ENCODE data around the gene NOP9.

NOP9 gene

GRCh38 chr14:24255438-24255837 lies 44.2 kb upstream of the NOP9 start:
- no peaks in the 10 kb centered on the region for H3K36me3 ChIP-seq (ENCODE audit: control insufficient read depth, low read length)
- peaks cover 3% of the 10 kb centered on the region; the same call in 1 of the 2 replicates for H3F3A ChIP-seq (ENCODE audit: control insufficient read depth, insufficient read depth)
- H3K4me1 ChIP-seq (ENCODE audit: control insufficient read depth, low read length): no peaks in the 10 kb centered on the region
- H3K4me3 ChIP-seq (ENCODE audit: low read length): no peak overlapping the region
- no peaks in the 10 kb centered on the region for H4K20me1 ChIP-seq (ENCODE audit: control insufficient read depth, insufficient read depth, low read depth, low read length)
- H3K9me3 ChIP-seq (ENCODE audit: control insufficient read depth, insufficient read depth, low read length): no peaks in the 10 kb centered on the region
- no peaks in the 10 kb centered on the region for H3K9me2 ChIP-seq (replicated peaks; ENCODE audit: control insufficient read depth, low read length)
- H3K27ac ChIP-seq (ENCODE audit: low read depth, low read length): no peak overlapping the region
- no peaks in the 10 kb centered on the region for H3K79me2 ChIP-seq (ENCODE audit: control insufficient read depth, low read length)
- no peak overlapping the region for H3K4me2 ChIP-seq (ENCODE audit: low read length)
- TF ChIP-seq CTCF (IDR thresholded peaks at IDR 0.05; ENCODE audit: low read depth, low read length, poor library complexity, severe bottlenecking) (no peak), EZH2phosphoT487 (IDR thresholded peaks at IDR 0.05; ENCODE audit: borderline replicate concordance, low read length) (no peak)
- H3K27me3 ChIP-seq (ENCODE audit: control insufficient read depth, low read length): no peaks in the 10 kb centered on the region

GRCh38 chr14:24255931-24256711 lies 43.5 kb upstream of the NOP9 start:
- Histone ChIP-seq H3K27ac (ENCODE audit: low read depth, low read length) (no peak overlapping the region), H4K20me1 (ENCODE audit: control insufficient read depth, insufficient read depth, low read depth, low read length) (no peaks in the 10 kb centered on the region)
- TF ChIP-seq EZH2phosphoT487 (IDR thresholded peaks at IDR 0.05; ENCODE audit: borderline replicate concordance, low read length): no peak
- no peak for TF ChIP-seq CTCF (IDR thresholded peaks at IDR 0.05; ENCODE audit: low read depth, low read length, poor library complexity, severe bottlenecking)

GRCh38 chr14:24256960-24257359 lies 42.7 kb upstream of the NOP9 start:
- Histone ChIP-seq H3K9me2 (replicated peaks; ENCODE audit: control insufficient read depth, low read length) (no peaks in the 10 kb centered on the region), H3K27me3 (ENCODE audit: control insufficient read depth, low read length) (no peaks in the 10 kb centered on the region), H3K4me1 (ENCODE audit: control insufficient read depth, low read length) (no peaks in the 10 kb centered on the region), H3K36me3 (ENCODE audit: control insufficient read depth, low read length) (no peaks in the 10 kb centered on the region), H3K4me3 (ENCODE audit: low read length) (no peak overlapping the region), H4K20me1 (ENCODE audit: control insufficient read depth, insufficient read depth, low read depth, low read length) (no peaks in the 10 kb centered on the region), H3K4me2 (ENCODE audit: low read length) (no peak overlapping the region), H3F3A (ENCODE audit: control insufficient read depth, insufficient read depth) (peaks cover 3% of the 10 kb centered on the region; the same call in 1 of the 2 replicates), H3K27ac (ENCODE audit: low read depth, low read length) (no peak overlapping the region), H3K79me2 (ENCODE audit: control insufficient read depth, low read length) (no peaks in the 10 kb centered on the region), H3K9me3 (ENCODE audit: control insufficient read depth, insufficient read depth, low read length) (no peaks in the 10 kb centered on the region)
- TF ChIP-seq CTCF (IDR thresholded peaks at IDR 0.05; ENCODE audit: low read depth, low read length, poor library complexity, severe bottlenecking): no peak
- TF ChIP-seq EZH2phosphoT487 (IDR thresholded peaks at IDR 0.05; ENCODE audit: borderline replicate concordance, low read length): no peak

More at GRCh38 chr14:24255931-24256711, 43.5 kb upstream of the NOP9 start:
- H3K79me2 ChIP-seq (ENCODE audit: control insufficient read depth, low read length): no peaks in the 10 kb centered on the region
- H3K9me3 ChIP-seq (ENCODE audit: control insufficient read depth, insufficient read depth, low read length): no peaks in the 10 kb centered on the region
- H3K36me3 ChIP-seq (ENCODE audit: control insufficient read depth, low read length): no peaks in the 10 kb centered on the region
- H3K27me3 ChIP-seq (ENCODE audit: control insufficient read depth, low read length): no peaks in the 10 kb centered on the region
- H3F3A ChIP-seq (ENCODE audit: control insufficient read depth, insufficient read depth): peaks cover 3% of the 10 kb centered on the region; the same call in 1 of the 2 replicates
- no peak overlapping the region for H3K4me2 ChIP-seq (ENCODE audit: low read length)
- H3K9me2 ChIP-seq (replicated peaks; ENCODE audit: control insufficient read depth, low read length): no peaks in the 10 kb centered on the region
- no peaks in the 10 kb centered on the region for H3K4me1 ChIP-seq (ENCODE audit: control insufficient read depth, low read length)
- H3K4me3 ChIP-seq (ENCODE audit: low read length): no peak overlapping the region
